GM18951 (cell line): ENCODE data around the gene SLC24A4.

Experiments used
- POLR2A ChIP-seq: IDR thresholded peaks from 4 replicates; pipeline ENCODE4 v1.6.1; 2011; ENCODE audit warnings: mild to moderate bottlenecking; ENCODE audit not compliant: insufficient read length, insufficient read depth; ENCODE audit errors: extremely low read depth
- in situ Hi-C: fragments of 300-500 bp; cut with MboI; formaldehyde crosslinking; loops from one replicate; pipeline ENCODE4 v1.12.0; 2022; ENCODE audit warnings: low sequenced_read_pairs, mixed read lengths, inconsistent platforms; ENCODE audit not compliant: unreplicated experiment

The SLC24A4 gene

DNA sequence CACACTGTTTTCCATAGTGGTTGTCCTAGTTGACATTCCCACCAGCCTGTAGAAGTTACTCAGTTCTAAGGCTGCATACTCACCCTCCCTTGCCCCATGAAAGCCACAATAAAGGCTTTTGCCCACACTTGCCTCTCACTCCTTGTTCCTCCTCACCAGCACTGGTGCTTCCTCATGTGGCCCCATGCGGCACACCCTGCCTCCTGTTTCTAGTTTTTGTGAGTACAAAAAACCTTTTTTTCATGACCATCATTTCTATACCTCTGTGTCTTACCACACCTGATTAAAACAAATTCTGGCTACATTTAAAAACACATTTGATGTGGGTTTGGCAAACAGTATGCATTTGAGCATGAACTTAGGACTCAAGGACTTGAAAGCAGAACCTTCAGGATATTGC is 149.9 kb downstream of the SLC24A4 start:
- no peak for TF ChIP-seq POLR2A

DNA sequence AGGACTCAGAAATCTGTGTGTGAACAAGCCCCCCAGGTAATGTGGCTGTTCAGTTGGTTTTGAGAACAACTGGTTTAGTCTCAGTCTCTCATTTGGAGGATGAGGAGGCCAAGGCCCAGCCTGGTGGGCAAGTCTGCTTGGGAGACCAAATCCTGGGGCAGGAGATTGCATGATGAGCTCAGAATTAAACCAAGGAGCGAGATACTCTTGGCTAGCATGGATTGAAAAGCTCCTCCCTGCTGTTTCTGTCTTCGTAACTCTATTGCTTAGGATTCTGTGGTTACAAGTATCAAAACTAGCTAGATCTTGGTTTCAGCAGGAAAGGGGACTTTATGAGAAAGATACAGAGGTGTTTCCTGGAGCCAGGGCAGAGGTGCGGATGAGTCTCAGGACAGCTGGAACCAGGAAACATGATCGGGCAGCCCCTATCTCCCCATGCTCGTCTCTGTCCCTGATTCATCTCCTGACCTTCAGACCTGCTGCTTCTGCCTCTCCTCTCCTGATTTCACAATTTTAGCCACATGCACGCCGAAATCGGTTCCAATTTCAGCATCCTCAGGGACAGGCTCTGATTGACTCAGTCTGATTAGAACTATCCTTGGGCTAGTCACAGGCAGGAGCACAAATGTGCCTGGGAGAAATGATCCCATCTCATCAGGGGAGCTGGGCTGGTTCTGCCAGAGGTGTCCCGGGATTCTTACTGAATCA is 150.4 kb downstream of the SLC24A4 start:
- in situ Hi-C loops: no loop called here
- TF ChIP-seq POLR2A: no peak

More for the DNA sequence above, 149.9 kb downstream of the SLC24A4 start:
- in situ Hi-C loops: no loop called here

DNA sequence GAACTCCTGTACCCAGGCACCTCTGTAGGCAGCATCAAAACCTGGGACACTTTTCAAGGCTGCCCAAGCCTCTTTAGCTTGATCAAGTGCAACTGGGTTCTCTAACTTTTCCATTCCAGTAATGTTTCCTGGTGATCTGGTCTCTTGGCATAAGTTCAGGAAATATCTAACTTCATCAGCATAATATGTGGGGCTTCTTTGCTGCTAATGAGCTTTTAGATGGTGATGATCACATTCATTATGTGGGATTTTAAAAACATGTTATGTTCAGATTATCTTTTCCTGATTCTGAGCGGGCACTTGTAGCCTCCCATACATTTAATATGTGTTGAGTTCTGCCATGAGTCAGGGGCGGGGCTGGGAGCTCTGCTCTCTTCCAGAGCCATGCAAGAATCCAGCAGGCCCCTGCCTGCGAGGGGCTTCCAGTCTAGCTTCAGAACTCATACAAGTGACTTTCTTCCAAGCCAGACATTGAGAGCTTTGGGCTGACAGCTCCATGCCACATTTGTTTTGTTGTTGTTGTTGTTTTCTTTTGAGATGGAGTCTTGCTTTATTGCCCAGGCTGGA is 151.1 kb downstream of the SLC24A4 start:
- in situ Hi-C loops: no loop called here
- no peak for TF ChIP-seq POLR2A

DNA sequence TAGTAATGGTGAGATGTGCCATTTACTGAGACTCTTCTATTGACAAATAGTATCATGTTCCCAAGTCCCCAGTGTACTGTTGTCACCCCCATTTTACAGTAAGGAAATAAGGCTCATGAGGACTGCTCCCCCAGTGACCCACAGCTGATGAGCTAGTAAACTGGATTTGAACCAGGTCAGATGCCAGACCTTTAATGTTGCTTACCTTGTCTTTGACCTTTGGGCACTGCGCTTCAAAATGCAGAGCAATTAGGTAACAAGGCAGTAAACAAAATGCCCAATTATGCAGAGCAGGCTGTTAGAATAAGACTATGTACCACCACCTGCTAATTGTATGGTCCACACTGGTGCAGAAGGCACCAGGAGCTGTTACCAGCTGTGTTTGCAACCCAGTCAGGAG is 152.1 kb downstream of the SLC24A4 start:
- in situ Hi-C loops: no loop called here
- no peak for TF ChIP-seq POLR2A

DNA sequence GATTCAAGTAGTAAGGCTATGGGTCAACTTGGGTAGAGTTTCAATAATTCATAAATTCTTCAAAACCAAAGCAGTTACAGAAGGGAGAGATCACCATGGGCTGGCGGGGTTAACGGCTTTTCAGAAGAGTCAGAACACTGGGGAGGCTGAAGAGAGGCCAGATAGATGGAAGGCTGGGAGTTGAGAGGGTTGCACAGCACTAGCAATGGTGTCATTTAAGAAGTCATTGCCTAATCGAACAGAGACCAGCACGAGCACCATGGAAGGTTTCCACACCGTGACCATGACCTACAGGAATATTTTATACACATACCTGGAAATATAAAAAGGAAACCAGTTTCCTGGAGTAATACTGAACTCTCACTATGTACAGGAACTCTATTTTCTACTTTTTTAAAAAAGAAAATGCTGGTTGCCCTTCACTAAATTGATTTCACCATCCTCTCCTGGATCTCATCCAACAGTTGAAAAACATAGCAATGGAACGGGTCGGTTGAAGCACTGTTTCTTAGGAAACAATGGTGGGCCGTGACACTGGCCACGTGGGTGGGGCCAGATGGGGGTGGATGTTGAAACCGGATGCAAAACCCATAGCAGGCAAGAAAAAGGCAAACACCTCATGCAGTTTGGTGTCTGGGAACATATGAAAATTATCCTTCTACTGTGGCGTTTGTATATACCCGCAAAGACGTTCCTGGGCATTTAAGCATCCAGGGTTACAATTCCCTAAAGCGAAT is 152.7 kb downstream of the SLC24A4 start:
- no peak for TF ChIP-seq POLR2A
- in situ Hi-C loops: no loop called here

DNA sequence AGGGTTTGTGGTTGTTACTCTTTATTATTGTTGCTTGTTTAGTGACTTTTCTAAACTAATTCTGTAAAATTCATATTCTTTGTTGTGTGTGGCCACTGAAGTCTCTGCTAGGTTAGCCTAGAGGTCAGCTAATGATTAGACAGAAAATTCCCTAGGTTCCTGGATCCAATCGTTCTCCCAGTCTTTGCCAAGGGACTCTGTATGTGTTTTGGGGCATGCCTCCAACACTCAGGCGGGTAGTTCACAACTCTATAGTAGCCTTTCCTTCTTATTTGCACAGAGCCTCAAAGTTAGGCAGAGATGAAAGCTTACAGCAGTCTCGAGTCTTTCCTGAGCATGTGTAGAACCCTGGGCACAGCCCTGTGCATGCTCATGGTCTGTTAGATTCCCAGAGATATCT is 157.9 kb downstream of the SLC24A4 start:
- in situ Hi-C loops: no loop called here
- TF ChIP-seq POLR2A: no peak

DNA sequence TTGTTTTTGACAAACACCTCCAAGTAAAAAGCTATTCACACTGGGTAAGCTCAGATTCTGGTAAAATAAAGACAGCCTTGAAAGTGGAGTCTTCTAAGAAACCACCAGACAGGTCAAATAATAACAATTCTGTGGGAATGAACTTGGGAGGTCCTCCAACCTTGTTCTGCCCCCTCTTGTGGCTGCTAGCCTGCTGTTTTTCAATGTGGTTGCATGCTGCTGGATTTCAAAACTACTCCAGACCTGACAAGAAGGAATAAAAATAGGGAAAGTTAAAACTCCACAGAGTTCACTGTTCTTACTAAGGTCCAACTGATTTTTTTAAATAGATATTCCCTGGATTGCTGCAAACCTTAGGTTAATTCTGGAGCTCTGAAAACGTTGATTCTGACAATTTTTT is 158.4 kb downstream of the SLC24A4 start:
- in situ Hi-C loops: no loop called here
- TF ChIP-seq POLR2A: no peak

DNA sequence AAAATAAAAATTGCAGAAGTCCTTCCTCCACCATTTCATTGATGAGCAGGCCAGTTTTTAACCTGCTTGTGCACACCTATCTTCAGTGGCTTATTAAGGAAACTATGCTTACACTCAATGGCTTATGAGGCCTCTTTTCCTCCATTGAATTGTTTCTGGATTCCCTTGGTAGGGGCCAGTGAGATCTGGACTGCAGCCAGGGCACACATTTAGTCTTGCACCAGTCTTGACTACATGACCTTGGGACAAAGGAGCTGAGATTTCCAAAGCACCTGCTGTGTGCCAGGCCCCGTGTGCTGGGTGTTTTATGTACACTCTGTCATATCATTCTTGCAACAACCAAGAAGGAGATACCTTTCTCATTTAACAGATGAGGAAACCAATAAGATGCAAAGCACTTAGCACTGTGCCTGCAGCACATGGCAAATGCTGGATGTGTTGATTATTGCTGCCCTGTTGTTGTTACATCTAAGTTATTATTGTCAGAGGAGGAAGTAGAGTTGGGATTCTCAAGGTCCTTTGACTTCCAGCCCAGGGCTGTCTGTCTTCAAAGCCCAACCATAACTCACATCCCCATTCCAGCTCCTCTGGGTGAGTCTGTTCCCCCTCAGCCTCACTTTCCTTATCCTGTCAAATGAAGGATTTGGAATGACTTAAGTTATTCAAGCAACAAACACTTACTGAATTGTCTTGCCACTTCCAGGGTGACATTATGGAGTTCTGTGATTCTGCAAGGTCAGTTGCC is 159.0 kb downstream of the SLC24A4 start:
- no peak for TF ChIP-seq POLR2A
- in situ Hi-C loops: no loop called here

DNA sequence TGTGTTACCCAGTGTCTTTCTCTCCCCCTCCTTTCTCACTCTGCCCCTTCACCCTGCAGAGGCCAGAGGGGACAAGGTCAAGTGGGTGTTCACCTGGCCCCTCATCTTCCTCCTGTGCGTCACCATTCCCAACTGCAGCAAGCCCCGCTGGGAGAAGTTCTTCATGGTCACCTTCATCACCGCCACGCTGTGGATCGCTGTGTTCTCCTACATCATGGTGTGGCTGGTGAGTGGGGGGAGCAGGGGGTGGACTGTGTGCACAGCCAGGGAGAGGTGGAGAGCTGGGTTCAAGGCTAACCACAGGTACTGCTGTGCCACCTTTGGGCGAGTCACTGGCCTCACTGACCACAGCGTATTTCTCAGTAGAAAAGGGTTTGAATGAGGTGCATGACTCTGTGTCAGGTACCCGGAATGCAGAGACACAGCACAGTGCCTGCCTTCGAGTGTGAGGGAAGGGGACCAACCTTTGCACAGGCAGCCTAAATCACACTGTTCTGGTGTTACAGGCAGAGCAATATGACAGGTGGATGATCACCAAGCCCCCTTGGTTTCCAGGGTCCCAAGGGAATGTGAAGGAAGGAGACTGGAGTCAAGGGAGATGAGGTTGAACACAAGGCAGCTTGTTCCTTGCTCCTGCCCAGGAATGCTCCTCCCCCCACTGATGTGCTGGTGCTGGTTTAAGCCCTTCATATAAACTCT is 159.8 kb downstream of the SLC24A4 start:
- no peak for TF ChIP-seq POLR2A
- in situ Hi-C loops: no loop called here

DNA sequence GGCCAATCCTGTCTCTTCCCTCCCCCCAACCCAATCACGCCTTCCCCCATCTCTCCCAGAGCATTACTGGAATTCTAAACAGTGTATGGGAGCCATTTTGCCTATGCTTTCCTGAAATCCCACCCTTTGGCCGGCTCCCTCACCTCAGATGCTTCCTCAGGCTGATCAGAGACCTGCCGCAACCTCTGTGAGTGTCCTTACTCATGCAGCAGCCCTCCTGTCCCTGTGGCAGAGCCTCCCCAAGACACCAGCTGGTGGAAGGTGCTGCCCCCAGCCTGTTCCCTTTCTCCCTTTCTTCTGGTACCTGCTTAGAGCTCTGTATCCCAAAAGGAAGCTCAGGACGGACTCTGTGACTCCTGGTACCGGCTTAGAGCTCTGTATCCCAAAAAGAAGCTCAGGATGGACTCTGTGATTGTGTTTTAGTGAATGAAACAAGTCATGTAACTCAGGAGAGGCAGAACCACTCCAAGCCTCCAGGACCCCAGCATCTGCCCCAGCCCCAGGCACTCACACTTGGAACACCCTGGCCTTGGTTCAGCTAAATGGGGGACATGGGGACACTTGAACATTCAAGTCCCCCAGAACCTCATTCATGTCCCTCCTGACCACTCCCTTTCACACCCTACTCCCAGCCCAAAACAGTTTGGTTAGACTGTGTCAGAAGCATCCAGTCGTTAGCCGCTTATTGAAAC is 161.3 kb downstream of the SLC24A4 start:
- TF ChIP-seq POLR2A: no peak
- in situ Hi-C loops: no loop called here

DNA sequence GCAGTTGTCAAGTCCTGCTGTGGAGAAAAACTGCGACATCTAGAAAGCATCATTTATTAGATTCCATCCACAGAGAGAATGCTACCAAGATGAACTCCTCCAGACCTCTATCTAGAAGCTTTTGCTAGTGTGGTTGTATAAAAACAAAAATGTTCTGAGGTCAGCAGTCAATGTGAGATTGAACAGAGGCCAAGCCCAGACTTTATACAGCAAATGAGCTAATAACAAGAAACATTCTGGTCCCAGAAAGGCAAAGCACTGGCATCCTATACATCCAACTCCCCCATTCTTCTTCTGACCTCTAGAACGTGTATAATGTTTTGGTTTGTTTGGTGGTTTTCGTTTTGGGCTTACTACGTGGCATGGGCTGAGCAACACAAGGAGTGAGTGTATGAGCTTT is 163.9 kb downstream of the SLC24A4 start:
- TF ChIP-seq POLR2A: no peak
- in situ Hi-C loops: no loop called here

DNA sequence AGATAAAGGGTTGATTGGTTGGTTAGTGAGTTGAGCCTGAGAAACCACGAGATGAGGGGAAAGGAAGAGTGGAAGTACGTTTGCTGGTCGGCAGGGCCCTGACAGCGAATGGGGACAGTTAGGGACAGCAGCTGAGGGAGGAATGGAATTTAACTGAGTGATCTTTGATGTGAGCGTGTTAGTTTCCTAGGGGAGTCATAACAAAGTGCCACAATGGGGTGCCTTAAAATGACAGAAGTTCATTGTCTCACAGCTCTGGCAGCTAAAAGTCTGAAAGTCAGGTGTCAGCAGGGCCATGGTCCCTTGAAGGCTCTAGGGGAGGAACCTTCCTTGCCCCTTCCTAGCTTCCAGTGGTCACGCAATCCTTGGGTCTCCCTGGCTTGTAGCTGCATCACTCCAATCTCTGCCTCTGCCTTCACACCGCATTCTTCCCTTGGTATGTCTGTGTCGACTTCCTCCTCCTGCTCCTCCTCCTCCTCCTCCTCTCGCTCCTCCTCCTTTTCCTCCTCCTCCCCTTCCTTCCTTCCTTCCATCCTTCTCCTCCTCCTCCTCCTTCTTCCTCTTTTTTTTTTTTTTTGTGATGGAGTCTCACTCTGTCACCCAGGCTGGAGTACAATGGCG is 164.7 kb downstream of the SLC24A4 start:
- TF ChIP-seq POLR2A: no peak
- in situ Hi-C loops: no loop called here
